Ishikawa (cell line): ENCODE measurements around the gene PLOD1.

Source experiments
- EP300 ChIP-seq: IDR thresholded peaks from 2 replicates; pipeline ENCODE4 v1.6.1; 2012; ENCODE audit warnings: borderline replicate concordance
- RAD21 ChIP-seq: IDR thresholded peaks from 2 replicates; pipeline ENCODE4 v1.6.1; 2012; ENCODE audit warnings: low read depth
- TCF12 ChIP-seq: IDR thresholded peaks from 2 replicates; pipeline ENCODE4 v1.6.1; 2012; ENCODE audit warnings: low read depth
- ZBTB7A ChIP-seq: IDR thresholded peaks from 2 replicates; pipeline ENCODE4 v1.6.1; 2012; ENCODE audit warnings: low read depth
- TF ChIP-seq, protein P1 (sequence below): IDR thresholded peaks from 2 replicates; pipeline ENCODE4 v1.6.1; 2012; ENCODE audit warnings: low read depth, mild to moderate bottlenecking
- TF ChIP-seq, protein P2 (sequence below): IDR thresholded peaks from 2 replicates; pipeline ENCODE4 v1.6.1; 2012

GRCh38 chr1:11985851-11986250 is 51.3 kb downstream of the PLOD1 start:
- TF ChIP-seq, protein P1, sequence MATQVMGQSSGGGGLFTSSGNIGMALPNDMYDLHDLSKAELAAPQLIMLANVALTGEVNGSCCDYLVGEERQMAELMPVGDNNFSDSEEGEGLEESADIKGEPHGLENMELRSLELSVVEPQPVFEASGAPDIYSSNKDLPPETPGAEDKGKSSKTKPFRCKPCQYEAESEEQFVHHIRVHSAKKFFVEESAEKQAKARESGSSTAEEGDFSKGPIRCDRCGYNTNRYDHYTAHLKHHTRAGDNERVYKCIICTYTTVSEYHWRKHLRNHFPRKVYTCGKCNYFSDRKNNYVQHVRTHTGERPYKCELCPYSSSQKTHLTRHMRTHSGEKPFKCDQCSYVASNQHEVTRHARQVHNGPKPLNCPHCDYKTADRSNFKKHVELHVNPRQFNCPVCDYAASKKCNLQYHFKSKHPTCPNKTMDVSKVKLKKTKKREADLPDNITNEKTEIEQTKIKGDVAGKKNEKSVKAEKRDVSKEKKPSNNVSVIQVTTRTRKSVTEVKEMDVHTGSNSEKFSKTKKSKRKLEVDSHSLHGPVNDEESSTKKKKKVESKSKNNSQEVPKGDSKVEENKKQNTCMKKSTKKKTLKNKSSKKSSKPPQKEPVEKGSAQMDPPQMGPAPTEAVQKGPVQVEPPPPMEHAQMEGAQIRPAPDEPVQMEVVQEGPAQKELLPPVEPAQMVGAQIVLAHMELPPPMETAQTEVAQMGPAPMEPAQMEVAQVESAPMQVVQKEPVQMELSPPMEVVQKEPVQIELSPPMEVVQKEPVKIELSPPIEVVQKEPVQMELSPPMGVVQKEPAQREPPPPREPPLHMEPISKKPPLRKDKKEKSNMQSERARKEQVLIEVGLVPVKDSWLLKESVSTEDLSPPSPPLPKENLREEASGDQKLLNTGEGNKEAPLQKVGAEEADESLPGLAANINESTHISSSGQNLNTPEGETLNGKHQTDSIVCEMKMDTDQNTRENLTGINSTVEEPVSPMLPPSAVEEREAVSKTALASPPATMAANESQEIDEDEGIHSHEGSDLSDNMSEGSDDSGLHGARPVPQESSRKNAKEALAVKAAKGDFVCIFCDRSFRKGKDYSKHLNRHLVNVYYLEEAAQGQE = no peak
- TF ChIP-seq EP300 = no peak
- TF ChIP-seq TCF12 = no peak
- TF ChIP-seq, protein P2, sequence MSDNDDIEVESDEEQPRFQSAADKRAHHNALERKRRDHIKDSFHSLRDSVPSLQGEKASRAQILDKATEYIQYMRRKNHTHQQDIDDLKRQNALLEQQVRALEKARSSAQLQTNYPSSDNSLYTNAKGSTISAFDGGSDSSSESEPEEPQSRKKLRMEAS = no peak
- no peak for TF ChIP-seq RAD21
- no peak for TF ChIP-seq ZBTB7A
